Smooth muscle cell (in vitro differentiated cells): ENCODE results near the gene ADAP1. TPM values are rescaled to one million over a fixed set of nuclear protein-coding genes. Genes with fewer than 3 reads are reported as not detected.
"Not testable (repeated sequence)": the region's sequence is repeated elsewhere in the genome, so short reads cannot be mapped to it uniquely, and the experiment has no call there.

Experiments used
- DNase-seq: peaks from one replicate; lab custom pipeline; 2025; ENCODE audit not compliant: unreplicated experiment; lab: John Stamatoyannopoulos, UW
- H2AFZ ChIP-seq: fragments of 200-600 bp; sonication (generic); 2 replicates; pipeline ENCODE4 v1.6.0; 2016; ENCODE audit warnings: antibody characterized with exemption, low read depth, mild to moderate bottlenecking
- H3F3A ChIP-seq: fragments of 200-600 bp; sonication (generic); 2 replicates; pipeline ENCODE4 v1.6.0; 2017; ENCODE audit warnings: antibody characterized with exemption, low read depth
- H3K27ac ChIP-seq: fragments of 200-600 bp; sonication (generic); 2 replicates; pipeline ENCODE4 v1.5.1; 2016; ENCODE audit warnings: low read depth, mild to moderate bottlenecking
- H3K27me3 ChIP-seq: fragments of 200-600 bp; sonication (generic); 2 replicates; pipeline ENCODE4 v1.6.1; 2016; ENCODE audit warnings: low read depth, mild to moderate bottlenecking
- H3K36me3 ChIP-seq: fragments of 200-600 bp; sonication (generic); 2 replicates; pipeline ENCODE4 v1.5.1; 2016; ENCODE audit warnings: low read depth
- H3K4me1 ChIP-seq: fragments of 200-600 bp; sonication (generic); 2 replicates; pipeline ENCODE4 v1.5.1; 2016; ENCODE audit warnings: low read depth
- H3K4me2 ChIP-seq: fragments of 200-600 bp; sonication (generic); 2 replicates; pipeline ENCODE4 v1.6.0; 2016; ENCODE audit warnings: mild to moderate bottlenecking
- H3K4me3 ChIP-seq: fragments of 200-600 bp; sonication (generic); 2 replicates; pipeline ENCODE4 v1.5.1; 2016; ENCODE audit warnings: mild to moderate bottlenecking
- H3K79me2 ChIP-seq: fragments of 200-600 bp; sonication (generic); 2 replicates; pipeline ENCODE4 v1.6.0; 2016; ENCODE audit warnings: low read depth, mild to moderate bottlenecking
- H3K9ac ChIP-seq: fragments of 200-600 bp; sonication (generic); 2 replicates; pipeline ENCODE4 v1.6.0; 2016; ENCODE audit warnings: low read depth
- H3K9me3 ChIP-seq: fragments of 200-600 bp; sonication (generic); replicated peaks from 2 replicates; pipeline ENCODE4 v1.5.1; 2016; ENCODE audit warnings: low read depth
- H4K20me1 ChIP-seq: fragments of 200-600 bp; sonication (generic); 2 replicates; pipeline ENCODE4 v1.6.0; 2016; ENCODE audit warnings: low read depth
- WGBS: methylation state at CpG from one replicate; pipeline ENCODE4 v1.1.7; 2016; ENCODE audit warnings: low lambda C conversion rate; 5-methylcytosine and 5-hydroxymethylcytosine counted together
- polyA plus RNA-seq: library from polyadenylated mRNA; unstranded; fragments of >200 nt; fragmentation: Nextera tagmentation; extraction: Ambion mirVana; gene quantifications from 2 replicates; pipeline ENCODE4 v1.2.1, GENCODE V29; 2016
- total RNA-seq: library from RNA; depleted of rRNA; stranded (reverse); fragments of >200 nt; gene quantifications from 2 replicates; pipeline ENCODE4 v1.2.3, GENCODE V29; 2014
- TF ChIP-seq, protein P1 (sequence below): fragments of 200-600 bp; sonication (generic); IDR thresholded peaks from 2 replicates; pipeline ENCODE4 v1.5.1; 2017; ENCODE audit warnings: borderline replicate concordance, mild to moderate bottlenecking, antibody characterized with exemption; ENCODE audit not compliant: insufficient read depth, poor library complexity, severe bottlenecking

ADAP1 gene
- total and polyA plus RNA-seq, 2 experiments from 2014 or later: 1.3 to 2.0 TPM

DNA sequence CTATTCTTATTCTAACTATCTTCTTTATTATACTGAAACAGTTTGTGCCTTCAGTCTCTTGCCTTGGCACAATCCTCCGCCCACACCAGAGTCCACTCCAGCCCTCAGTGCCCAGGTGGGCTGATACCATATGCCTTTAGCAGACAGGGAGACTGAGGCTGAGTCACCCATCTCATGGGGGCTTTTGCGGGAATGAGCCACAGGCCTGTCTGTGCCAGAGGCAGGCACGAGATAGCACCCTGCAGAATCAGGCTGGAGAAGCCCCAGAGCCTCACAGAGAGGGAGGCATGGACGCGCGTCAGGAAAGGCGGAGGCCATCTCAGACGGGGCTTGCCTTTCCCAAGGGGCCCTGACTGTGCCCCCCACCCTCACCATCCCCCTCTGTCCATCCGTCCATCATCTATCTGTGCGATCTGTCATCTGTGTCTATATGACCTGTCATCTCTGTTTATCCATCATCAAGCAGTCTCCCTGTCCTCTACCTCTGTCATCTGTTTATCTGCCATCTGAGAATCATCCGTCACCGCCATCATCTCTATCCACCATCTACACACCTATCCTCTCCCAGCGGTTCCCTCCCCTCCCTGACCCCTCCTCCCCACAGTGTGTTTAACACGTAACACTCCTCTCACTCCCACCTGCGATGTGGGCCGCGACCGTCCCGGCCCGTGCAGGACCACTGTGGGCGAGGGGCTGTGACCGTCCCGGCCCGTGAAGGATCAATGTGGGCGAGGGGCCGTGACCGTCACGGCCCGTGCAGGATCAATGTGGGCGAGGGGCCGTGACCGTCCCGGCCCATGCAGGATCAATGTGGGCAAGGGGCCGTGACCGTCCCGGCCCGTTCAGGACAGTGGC is 7.3 kb upstream of the ADAP1 start:
- H2AFZ ChIP-seq: no peak overlapping the region
- H3F3A ChIP-seq: no peaks in the 10 kb centered on the region
- H3K36me3 ChIP-seq: no peaks in the 10 kb centered on the region
- H3K4me1 ChIP-seq: no peaks in the 10 kb centered on the region
- H3K9me3 ChIP-seq: no peaks in the 10 kb centered on the region
- no peak for DNase-seq
- H3K79me2 ChIP-seq: no peaks in the 10 kb centered on the region
- no peak overlapping the region for H3K9ac ChIP-seq
- peaks cover 27% of the 10 kb centered on the region for H4K20me1 ChIP-seq
- no peak overlapping the region for H3K4me2 ChIP-seq
- no peaks in the 10 kb centered on the region for H3K27me3 ChIP-seq
- WGBS: 95% methylated on average over 26 of the region's 37 CpGs
- no peak overlapping the region for H3K27ac ChIP-seq
- no peak overlapping the region for H3K4me3 ChIP-seq
- TF ChIP-seq, protein P1, sequence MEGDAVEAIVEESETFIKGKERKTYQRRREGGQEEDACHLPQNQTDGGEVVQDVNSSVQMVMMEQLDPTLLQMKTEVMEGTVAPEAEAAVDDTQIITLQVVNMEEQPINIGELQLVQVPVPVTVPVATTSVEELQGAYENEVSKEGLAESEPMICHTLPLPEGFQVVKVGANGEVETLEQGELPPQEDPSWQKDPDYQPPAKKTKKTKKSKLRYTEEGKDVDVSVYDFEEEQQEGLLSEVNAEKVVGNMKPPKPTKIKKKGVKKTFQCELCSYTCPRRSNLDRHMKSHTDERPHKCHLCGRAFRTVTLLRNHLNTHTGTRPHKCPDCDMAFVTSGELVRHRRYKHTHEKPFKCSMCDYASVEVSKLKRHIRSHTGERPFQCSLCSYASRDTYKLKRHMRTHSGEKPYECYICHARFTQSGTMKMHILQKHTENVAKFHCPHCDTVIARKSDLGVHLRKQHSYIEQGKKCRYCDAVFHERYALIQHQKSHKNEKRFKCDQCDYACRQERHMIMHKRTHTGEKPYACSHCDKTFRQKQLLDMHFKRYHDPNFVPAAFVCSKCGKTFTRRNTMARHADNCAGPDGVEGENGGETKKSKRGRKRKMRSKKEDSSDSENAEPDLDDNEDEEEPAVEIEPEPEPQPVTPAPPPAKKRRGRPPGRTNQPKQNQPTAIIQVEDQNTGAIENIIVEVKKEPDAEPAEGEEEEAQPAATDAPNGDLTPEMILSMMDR: no peak

DNA sequence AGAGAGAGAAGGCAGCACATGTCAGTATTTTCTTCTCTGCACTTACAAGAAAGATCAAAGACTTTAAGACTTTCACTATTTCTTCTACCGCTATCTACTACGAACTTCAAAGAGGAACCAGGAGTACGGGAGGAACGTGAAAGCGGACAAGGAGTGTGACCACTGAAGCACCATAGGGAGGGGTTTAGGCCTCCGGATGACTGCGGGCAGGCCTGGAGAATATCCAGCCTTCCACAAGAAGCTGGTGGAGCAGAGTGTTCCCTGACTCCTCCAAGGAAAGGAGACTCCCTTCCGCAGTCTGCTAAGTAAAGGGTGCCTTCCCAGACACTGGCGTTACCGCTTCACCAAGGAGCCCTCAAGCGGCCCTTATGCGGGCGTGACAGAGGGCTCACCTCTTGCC is 6.5 kb upstream of the ADAP1 start:
- not testable (repeated sequence) for H3K36me3 ChIP-seq, H3F3A ChIP-seq, H3K4me1 ChIP-seq, H3K27ac ChIP-seq, H3K4me3 ChIP-seq, H3K9me3 ChIP-seq, H3K79me2 ChIP-seq, H3K27me3 ChIP-seq, H3K4me2 ChIP-seq, DNase-seq, H3K9ac ChIP-seq, H2AFZ ChIP-seq
- H4K20me1 ChIP-seq: peaks cover 19% of the 10 kb centered on the region
- 65% methylated on average over 13 of the region's 13 CpGs for WGBS

DNA sequence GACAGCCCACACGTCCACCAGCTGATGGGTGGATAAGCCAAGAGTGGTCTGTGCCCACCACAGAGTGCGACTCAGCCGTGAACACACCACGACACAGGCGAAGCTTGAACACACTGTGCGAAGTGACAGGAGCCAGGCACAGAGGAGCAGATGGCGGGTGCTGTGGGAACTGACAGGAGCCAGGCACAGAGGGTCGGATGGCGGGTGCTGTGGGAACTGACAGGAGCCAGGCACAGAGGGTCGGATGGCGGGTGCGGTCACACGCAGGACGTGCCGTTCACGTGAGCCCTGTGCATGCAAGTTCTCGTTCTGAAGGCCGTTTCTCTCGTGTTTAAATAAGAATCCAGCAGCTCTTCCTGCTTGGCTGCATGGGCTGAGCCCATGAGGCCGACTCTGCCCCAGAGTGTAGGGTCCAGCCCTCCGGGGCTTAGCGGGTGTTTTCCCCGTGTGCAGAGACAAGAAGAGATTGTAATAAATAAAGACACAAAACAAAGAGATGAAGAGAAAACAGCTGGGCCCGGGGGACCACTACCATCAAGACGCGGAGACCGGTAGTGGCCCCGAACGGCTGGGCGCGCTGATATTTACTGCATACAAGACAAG is 5.9 kb upstream of the ADAP1 start:
- WGBS: 64% methylated on average over 30 of the region's 31 CpGs
- H3K4me1 ChIP-seq: no peaks in the 10 kb centered on the region
- no peaks in the 10 kb centered on the region for H3K36me3 ChIP-seq
- DNase-seq: no peak
- H3K9me3 ChIP-seq: no peaks in the 10 kb centered on the region
- no peak overlapping the region for H3K9ac ChIP-seq
- H4K20me1 ChIP-seq: peaks cover 15% of the 10 kb centered on the region
- H3K79me2 ChIP-seq: no peaks in the 10 kb centered on the region
- H2AFZ ChIP-seq: no peak overlapping the region
- H3K4me3 ChIP-seq: no peak overlapping the region
- no peaks in the 10 kb centered on the region for H3F3A ChIP-seq
- peaks cover 7% of the 10 kb centered on the region for H3K27me3 ChIP-seq
- no peak overlapping the region for H3K4me2 ChIP-seq
- no peak overlapping the region for H3K27ac ChIP-seq
- TF ChIP-seq, protein P1: no peak

DNA sequence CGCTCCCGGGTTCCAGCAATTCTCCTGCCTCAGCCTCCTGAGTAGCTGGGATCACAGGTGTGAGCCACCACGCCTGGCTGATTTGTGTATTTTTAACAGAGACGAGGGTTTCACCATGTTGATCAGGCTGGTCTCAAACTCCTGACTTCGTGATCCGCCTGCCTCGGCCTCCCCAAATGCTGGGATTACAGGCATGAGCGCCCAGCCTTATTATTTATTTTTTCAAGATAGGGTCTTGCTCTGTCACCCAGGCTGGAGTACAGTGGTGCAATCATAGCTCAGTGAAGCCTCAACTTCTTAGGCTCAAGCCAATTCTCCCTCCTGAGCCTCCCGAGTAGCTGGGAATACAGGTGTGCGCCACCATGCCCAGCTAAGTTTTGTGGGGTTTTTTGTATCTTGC is 5.3 kb upstream of the ADAP1 start:
- not testable (repeated sequence) for H3F3A ChIP-seq, H3K79me2 ChIP-seq, DNase-seq, H3K9me3 ChIP-seq, H3K4me3 ChIP-seq, H3K36me3 ChIP-seq, H3K4me1 ChIP-seq, H2AFZ ChIP-seq, H3K4me2 ChIP-seq, H3K27ac ChIP-seq, H3K9ac ChIP-seq
- Histone ChIP-seq H3K27me3 (peaks cover 14% of the 10 kb centered on the region), H4K20me1 (peaks cover 15% of the 10 kb centered on the region)
- WGBS: 96% methylated on average over 10 of the region's 10 CpGs
